GM21360 (cell line): ENCODE results near the gene SHISA8.
"Not testable (repeated sequence)": the region's sequence is repeated elsewhere in the genome, so short reads cannot be mapped to it uniquely, and the experiment has no call there.

Experiments used
- ATAC-seq: cut with Tn5 transposase; IDR thresholded peaks from one replicate; pipeline ENCODE4 v1.9.1; 2021; ENCODE audit warnings: mild to moderate bottlenecking, moderate library complexity; ENCODE audit not compliant: unreplicated experiment

The SHISA8 gene

DNA sequence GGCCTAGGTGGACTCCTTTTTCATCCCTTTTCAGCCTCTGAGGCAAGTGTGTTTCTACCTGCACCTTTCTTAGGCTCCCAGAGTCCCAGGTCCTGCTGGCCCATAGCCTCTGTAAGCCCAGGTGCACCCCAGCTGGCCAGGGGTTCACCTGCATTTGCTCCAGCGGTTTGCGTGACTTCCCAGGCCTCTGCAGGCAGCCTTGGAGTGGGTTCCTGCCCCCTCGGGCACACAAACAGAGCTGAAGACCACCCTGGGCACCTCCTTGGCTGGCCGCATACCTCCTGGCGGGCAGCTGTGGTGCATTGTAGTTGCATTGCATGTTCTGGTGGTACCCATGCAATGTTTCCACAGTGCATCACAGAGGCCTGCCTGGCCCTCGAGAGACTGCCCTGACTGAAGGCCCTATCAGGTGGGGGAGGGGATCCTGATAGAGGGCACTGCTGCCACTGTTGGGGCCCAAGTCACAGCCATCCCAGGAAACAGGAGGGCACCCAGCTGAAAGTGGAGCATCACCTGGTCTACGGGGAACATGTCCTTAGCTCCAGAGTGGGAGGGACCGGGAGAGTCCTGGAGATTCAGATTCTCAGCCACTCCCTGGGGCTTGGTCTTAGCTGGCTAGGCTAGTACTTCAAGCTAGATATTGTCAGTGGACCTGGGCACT, 14.1 kb downstream of the SHISA8 start:
- no peak for ATAC-seq

DNA sequence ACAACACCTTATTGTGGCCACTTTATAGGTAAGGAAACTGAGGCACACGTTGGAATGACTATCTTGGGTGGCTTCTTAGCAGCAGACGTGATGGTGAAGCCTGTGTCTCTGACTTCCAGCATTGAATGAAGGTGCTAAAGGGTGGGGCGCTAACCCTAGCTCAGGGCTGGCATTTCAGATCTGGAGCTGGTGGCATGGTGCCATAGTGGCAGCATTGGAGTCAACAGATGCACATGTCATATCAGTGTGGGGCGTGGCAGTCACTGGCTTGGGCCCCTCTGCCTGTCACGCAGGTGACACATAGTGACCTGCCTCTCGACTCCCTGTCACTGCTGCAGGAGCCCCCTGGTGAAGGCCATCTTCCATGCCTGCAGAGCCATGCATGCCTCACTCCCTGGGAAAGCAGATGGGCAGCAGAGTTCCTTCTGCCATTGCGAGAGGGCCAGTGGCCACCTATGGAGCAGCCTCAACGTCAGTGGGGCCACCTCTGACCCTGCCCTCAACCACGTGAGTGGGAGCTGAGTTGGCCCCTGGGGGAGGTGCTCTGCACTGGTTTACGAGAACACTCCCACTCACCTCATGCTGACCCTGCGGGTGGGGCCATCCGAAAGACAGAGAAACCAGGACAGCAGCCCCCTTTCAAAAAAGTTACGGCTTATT, 14.8 kb downstream of the SHISA8 start:
- no peak for ATAC-seq

DNA sequence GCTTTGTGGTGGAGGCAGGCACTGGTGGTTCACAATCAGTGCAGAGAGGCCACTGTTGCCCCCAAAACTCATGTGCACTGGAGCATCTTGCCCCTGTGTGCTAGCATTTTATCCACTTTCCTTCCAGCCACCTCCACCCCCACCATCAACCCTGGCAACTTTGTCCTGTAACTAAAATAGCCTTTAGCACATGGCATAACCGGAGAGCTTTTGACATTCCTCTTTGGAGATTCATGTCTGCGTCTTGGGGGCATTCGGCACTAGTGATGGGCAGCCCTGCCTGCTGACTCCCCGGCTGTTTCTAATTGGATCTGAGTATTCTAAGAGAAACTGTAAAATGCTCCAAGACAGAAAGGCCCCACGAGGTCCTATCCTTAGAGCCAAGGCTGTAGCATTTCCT, 15.8 kb downstream of the SHISA8 start:
- ATAC-seq = no peak

DNA sequence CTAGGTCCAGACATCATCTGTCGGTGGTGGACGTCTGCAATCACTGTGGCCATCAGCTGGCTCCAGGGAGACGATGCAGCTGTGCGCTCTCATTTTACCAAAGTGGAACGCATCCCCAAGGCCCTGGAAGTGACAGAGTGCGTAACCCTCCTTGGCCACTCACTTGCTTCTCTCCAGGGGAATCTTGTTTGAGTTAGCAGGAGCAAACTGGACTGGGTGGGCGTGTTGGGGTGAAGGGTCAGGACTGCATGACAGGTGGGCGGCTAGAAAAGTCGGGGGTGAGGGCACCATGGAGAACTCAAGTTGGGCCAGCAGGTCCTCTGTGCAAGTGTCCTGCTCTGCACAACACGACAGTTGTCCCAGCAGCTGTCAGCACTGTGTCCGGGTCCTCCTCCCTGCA, 16.2 kb downstream of the SHISA8 start:
- ATAC-seq = no peak

DNA sequence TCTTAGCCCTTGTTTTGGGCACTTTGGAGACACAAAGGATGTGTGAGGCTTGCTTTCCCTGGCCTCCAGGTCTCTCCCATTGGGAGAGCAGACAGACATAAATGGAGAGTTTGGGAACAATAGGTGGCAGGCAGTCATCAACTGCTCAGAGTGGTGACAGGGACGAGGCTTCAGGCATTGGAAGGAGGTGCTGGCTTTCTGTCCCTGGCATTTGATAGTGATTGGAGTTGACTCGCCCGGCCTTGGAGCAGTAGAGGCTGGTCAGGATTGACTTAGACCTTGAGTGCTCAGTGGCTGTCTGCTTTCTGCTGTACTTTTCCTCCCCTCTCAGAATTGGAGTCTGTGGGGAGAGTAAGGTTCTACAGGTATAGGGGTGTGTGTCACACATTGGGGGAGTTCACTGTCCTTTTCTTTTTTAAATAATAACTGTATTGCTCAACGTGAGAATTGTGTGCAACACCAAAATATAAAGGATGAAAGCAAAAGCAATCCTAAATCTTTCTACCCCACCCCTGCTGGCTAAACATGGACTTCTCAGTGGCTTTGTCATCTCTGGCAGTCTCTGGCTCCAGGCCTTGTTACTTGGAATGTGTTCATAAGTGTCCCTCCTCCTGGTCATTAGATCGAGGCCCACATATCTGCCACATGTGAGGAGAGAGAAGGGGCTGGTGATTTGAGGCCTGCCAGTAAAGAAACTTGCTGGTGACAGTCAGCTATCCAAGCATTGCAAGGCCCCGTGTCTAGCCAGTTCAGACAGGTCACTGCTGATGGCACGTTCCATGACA, 21.1 kb downstream of the SHISA8 start:
- no peak for ATAC-seq

DNA sequence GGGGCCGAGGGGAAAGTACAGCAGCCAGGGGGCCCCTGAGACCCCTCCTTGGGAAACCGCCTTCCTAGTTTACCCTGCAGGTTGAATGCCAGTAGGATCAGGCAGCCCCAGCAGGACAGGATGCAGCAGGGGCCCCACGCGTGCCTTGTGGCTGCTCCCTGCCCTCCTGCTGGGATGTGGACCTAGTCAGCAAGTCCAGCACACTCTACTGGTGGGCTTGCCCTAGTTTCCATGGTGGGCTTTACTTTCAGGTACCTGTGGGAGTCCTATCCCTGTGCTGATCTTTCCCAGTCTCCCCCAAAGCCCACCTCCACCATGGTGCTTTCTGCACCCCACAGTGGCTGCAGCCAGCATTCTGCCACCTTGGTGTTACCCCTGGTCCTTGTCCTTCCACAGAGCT, 22.2 kb downstream of the SHISA8 start:
- ATAC-seq = no peak

DNA sequence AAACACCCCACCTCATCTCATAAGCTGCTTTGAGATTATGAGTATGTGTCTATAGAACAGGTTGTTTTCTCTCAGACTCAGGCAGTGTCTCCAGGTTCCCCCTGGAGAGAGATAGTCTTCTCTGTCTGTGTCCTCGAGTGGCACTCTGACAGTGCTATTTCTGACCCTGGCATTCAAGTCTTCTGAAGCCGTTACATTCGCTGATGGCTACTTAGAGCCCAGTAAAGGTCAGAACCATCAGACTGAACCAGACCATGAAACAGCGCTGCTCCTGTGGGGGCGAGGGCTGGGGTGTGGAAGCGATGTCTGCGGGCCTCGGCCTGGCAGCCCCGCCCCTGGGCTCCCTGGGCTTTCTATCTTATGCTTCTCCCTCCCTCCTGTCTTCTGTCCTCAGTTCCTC, 23.5 kb downstream of the SHISA8 start:
- no peak for ATAC-seq

DNA sequence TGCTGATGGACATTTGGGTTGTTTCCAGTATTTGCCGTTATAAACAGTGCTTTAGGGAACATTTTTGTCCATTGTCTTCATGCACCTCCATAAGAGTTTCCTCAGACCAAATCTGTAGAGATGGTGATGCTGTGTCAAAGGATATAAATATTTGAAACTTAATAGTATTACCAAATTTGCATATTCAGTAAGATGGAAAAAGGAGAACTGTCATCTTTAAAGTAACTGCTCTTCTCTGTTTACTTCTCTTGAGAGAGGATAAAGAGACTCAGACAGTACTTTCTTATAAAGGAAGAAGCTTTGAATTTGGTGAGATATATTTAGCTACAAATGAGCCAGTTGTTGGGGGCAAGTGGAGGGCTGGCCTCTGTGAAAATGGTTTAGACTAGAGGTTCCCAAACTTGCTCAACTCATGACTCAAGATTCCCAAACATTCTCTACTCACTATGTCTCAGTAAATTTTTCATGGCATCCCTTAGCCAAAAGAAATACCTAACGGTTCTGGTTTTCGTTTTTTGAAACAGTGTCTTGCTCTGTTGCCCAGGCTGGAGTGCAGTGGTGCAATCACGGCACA, 26.2 kb downstream of the SHISA8 start:
- no peak for ATAC-seq

DNA sequence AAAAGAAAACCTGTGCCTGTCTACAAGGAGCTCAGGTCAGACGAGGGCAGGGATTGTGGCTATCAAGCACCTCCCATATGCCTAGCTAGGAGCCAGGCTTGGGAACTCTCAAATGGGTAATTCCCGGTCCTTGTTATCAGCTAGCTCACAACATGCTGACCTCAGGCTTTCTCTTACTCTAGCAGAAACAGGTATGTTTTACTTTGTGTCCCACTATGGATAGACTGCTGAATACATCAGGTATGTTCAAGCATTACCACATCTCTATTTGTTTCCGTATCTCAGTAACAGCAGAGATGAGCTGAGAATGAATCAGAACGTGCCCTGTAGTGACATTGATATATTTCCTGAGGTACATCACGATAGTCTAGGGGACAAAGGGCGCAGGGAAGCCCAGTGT, 29.4 kb downstream of the SHISA8 start:
- ATAC-seq = no peak

DNA sequence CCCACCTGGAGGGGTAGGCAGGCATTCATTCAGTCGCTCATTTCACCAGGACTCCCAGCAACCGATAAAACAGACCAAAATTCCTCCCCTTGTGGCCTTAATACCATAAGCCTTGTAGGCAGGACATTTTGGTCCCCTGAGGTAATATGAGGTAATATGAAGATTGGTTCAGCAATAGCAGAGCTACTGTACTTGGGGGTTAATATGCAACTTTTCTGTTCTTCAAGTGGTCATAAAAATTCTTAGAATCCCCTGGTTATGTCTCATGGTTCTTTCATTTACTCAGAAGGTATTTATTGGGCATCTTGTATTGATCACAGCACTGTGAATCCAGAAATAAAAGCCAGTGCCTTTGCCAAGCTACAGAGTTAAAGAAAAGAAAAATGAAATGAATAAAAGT, 29.8 kb downstream of the SHISA8 start:
- ATAC-seq = no peak

DNA sequence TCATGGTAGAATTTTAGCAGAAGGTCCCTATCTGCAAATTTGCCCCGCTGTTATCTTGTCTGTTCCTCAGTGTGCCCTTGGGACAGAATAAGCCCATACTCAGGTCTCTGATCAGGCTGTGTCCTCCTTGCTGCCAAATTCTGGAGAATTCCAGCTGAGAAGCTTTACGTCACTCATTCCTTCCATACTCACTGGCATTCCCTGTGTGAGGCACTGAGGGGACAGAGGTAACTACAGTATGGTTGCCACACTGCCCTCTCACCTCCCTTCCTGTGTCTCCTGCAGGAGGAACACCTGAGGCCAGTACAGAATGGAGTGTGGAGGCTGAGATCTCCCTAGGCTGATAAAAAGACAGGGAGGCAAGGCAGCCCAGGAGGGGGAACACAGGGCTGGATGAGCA, 31.5 kb downstream of the SHISA8 start:
- no peak for ATAC-seq

DNA sequence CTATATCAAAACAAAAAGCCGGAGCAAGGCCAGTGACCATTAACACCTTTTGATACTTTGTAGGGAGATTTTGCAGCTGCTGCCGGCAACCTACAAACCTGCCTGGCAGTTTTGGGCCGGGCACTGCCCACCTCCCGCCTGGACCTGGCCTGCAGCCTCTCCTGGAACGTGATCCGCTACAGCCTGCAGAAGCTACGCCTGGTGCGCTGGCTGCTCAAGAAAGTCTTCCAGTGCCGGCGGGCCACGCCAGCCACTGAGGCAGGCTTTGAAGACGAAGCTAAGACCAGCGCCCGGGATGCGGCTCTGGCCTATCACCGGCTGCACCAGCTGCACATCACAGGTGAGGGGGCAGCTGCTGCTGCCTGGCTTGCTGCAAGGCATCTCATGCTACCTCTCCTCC, 34.2 kb downstream of the SHISA8 start:
- ATAC-seq = no peak

DNA sequence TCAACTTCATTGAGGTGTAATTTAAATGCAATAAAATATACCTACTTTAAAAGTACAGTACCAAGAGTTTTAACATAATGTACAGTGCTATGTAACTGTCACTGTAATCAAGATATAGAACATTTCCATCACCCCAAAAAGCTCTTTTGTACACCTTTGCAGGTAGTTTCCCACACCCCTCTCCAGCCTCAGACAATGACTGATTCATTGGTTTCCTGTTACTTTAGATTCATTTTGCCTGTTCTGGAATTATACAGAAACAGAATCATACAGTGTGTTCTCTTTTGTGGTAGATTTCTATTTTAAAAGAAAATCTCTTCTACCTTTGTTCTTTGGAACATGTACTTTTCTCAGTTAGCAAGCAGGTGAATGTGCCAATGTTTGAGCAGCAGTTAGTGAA, 38.2 kb downstream of the SHISA8 start:
- no peak for ATAC-seq

DNA sequence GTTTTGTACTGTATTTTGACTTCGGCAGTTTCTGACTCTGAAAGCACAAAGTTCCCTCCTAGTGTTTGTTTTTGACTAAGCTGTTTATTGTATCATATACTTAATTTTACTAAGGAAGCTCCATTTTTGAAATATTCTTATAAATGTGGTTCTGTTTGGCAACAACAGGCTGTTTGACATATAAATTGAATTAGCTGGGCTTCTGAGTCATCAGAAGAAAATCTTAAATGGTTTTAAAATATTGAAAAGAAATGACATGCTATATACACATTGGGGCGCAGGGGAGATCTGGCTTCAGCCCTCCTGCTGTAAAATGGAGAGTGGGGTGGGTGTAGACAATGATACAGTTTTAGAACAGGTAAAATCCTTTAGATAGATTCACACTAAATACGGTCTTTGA, 38.6 kb downstream of the SHISA8 start:
- no peak for ATAC-seq

DNA sequence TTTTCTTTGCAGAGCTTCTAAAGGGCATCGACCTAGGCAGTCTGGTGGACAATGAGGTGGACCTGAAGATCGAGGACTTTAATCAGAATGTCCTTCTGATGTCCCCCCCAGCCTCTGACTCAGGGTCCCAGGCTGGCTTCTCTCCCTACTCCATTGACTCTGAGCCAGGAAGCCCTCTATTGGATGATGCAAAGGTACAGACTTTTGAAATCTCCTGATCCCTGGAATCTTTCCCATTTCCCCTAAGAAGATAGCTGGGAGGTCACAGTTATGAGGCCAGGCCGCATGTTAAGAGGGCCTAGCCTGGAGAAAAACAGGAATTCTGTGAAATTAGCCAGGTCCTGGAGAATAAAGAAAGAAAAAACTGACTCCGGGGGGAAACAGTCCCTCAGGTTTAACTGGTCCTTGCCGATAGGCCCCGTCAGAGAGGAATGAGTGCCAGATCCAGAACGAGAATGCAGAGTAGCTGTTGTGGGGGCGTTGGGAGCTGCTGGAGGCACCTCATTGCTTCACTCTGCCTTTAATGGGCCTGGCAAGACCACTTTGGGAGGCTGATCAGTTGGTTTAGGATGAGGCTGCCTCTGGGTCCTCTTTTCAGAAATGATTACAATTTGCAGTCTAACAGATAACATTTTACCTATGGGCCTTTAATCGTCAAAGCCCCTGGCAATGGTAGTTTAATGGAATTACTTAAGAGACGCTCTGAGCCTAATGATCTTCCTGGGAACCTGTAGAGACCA, 39.2 kb downstream of the SHISA8 start:
- no peak for ATAC-seq

DNA sequence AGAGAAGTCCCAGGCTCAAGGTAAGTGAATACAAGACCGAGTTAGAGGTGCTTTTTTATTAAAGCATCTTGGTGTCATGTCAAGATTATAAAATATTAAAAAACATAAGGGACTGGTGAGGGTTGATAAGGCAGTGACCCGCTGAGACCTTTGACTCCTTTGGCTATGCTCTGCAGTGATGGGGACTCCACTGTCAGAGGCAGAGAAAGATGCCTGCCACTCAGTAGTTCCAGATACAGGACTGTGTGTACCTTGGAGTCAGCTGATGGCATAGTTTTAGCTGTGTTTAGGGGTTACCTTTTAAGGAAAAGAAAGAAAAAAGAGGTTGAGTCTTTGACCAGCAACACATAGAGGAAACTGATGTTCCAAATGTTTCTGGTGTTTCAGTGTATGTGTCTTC, 40.8 kb downstream of the SHISA8 start:
- no peak for ATAC-seq

DNA sequence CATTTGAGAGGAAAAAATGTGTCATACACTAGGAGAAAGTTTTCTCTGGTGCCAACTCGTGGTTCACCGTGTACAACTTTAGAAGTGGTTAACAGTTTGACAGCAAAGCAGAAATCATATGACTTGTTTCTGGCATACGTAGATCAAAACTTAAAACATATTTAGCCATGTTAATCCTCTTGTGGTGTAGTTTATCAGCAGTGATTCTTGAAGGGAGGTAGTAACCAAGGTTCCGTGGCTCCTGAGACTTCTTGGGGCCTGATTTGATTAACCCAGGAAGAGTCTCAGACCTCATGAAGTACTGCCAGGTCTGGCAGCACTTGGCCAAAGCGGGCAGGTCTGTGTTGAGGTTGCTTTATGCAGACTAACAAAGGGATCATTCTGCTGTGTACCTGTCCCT, 41.5 kb downstream of the SHISA8 start:
- no peak for ATAC-seq

DNA sequence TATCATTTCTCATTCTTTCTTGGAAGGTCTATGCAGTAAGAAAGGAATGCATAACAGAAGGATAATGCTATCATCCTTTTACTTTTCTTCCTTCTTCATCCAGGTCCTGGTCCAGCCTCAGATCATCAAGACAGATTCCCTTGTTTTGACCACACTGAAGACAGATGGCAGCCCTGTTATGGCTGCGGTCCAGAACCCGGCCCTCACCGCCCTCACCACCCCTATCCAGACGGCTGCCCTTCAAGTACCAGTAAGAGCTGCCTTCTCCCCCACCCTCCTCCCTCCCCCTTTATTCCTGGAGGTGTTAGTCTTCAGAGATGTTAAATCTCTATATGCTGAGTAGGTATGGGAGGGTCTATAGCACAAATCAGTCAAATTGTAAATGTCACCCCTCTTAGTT, 44.1 kb downstream of the SHISA8 start:
- no peak for ATAC-seq

DNA sequence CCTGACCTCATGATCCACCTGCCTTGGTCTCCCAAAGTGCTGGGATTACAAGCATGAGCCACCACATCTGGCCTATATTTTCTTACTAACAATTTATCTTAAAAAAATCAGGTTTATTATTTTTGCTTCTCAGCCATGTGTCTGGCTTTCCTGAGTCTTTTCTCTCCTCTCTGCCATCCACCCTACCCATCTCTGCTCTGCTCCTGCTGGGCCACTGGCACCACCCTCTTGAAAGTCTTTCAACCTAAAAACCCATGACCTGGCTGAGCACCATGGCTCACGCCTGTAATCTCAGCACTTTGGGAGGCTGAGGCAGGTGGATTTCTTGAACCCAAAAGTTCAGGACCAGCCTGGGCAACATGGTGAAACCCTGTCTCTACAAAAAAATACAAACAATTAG, 44.8 kb downstream of the SHISA8 start:
- not testable (repeated sequence) for ATAC-seq

DNA sequence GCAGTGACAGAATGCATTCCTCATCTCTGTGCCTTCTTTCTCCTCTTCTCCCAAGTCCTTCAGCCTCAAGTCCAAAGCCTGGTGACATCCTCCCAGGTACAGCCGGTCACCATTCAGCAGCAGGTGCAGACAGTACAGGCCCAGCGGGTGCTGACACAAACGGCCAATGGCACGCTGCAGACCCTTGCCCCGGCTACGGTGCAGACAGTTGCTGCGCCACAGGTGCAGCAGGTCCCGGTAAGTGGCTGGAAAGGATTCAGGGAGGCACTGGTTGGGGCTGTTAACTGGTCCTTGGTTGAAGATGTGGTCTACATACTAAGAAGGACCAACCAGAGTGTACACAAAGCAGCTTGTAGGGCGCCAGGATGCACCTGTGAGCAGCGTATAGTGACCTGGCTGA, 46.3 kb downstream of the SHISA8 start:
- no peak for ATAC-seq

DNA sequence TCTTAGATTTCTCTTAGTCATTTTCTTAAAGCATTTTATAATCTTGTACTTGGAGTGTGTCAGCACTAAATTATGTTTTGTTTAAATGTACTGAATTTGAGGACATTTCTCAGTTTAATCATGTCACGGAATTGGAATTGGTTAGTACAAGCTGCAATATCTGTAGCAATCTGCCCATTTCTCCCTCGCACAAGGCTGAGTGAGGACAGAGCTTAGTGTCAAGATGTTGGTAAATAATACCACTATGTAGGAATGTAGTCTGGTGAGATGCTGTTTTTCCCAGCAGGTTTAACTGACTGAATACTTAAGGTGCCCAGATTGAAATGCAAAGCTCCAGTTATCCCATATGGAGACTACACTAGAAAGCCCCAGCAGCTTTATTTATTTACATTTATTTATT, 51.4 kb downstream of the SHISA8 start:
- ATAC-seq = no peak
